ENCODE measurements around the gene TDRD9. TPM values are rescaled to one million over a fixed set of nuclear protein-coding genes. Genes with fewer than 3 reads are reported as not detected.

The TDRD9 gene
- total RNA-seq, 1 donor from 2014 or later, result not detected

GRCh38 chr14:104098272-104099095, 170.2 kb downstream of the TDRD9 start:
- Mint-ChIP-seq H3K4me1 (ENCODE audit: unreplicated experiment) (no peaks in the 10 kb centered on the region), H3K9me3 (ENCODE audit: unreplicated experiment) (no peaks in the 10 kb centered on the region), H3K36me3 (ENCODE audit: low read depth, unreplicated experiment) (no peaks in the 10 kb centered on the region), H3K27ac (ENCODE audit: unreplicated experiment) (no peak overlapping the region), H3K4me3 (ENCODE audit: unreplicated experiment) (no peak overlapping the region), H3K27me3 (ENCODE audit: unreplicated experiment) (peaks cover 2% of the 10 kb centered on the region)
- no peak for DNase-seq (ENCODE audit: low spot score)
- TF ChIP-seq CTCF (IDR thresholded peaks at IDR 0.05; ENCODE audit: unreplicated experiment), result no peak

- DNase-seq (ENCODE audit: low spot score), result no peak
- no peaks in the 10 kb centered on the region for H3K9me3 Mint-ChIP-seq (ENCODE audit: unreplicated experiment)
- H3K27ac Mint-ChIP-seq (ENCODE audit: unreplicated experiment), result no peak overlapping the region
- no peak overlapping the region for H3K4me3 Mint-ChIP-seq (ENCODE audit: unreplicated experiment)
- no peaks in the 10 kb centered on the region for H3K27me3 Mint-ChIP-seq (ENCODE audit: unreplicated experiment)
- no peak for TF ChIP-seq CTCF (IDR thresholded peaks at IDR 0.05; ENCODE audit: unreplicated experiment)
- H3K36me3 Mint-ChIP-seq (ENCODE audit: low read depth, unreplicated experiment), result no peaks in the 10 kb centered on the region
- H3K4me1 Mint-ChIP-seq (ENCODE audit: unreplicated experiment), result no peaks in the 10 kb centered on the region
These were observed 171.1 kb downstream of the TDRD9 start for GRCh38 chr14:104099096-104100041.

- no peaks in the 10 kb centered on the region for H3K9me3 Mint-ChIP-seq (ENCODE audit: unreplicated experiment)
- H3K4me1 Mint-ChIP-seq (ENCODE audit: unreplicated experiment), result no peaks in the 10 kb centered on the region
- H3K27me3 Mint-ChIP-seq (ENCODE audit: unreplicated experiment), result no peaks in the 10 kb centered on the region
- TF ChIP-seq CTCF (IDR thresholded peaks at IDR 0.05; ENCODE audit: unreplicated experiment), result no peak
- no peak overlapping the region for H3K27ac Mint-ChIP-seq (ENCODE audit: unreplicated experiment)
- no peaks in the 10 kb centered on the region for H3K36me3 Mint-ChIP-seq (ENCODE audit: low read depth, unreplicated experiment)
- no peak overlapping the region for H3K4me3 Mint-ChIP-seq (ENCODE audit: unreplicated experiment)
- no peak for DNase-seq (ENCODE audit: low spot score)
These were observed 172.2 kb downstream of the TDRD9 start for GRCh38 chr14:104100171-104101085.

- TF ChIP-seq CTCF (IDR thresholded peaks at IDR 0.05; ENCODE audit: unreplicated experiment), result no peak
These were observed 172.9 kb downstream of the TDRD9 start for GRCh38 chr14:104101086-104101621.

More at GRCh38 chr14:104101086-104101621, 172.9 kb downstream of the TDRD9 start:
- Mint-ChIP-seq H3K27me3 (ENCODE audit: unreplicated experiment) (no peaks in the 10 kb centered on the region), H3K9me3 (ENCODE audit: unreplicated experiment) (no peaks in the 10 kb centered on the region), H3K4me3 (ENCODE audit: unreplicated experiment) (no peak overlapping the region), H3K4me1 (ENCODE audit: unreplicated experiment) (no peaks in the 10 kb centered on the region), H3K27ac (ENCODE audit: unreplicated experiment) (no peak overlapping the region), H3K36me3 (ENCODE audit: low read depth, unreplicated experiment) (no peaks in the 10 kb centered on the region)
- DNase-seq (ENCODE audit: low spot score), result no peak
